ENCODE results near the gene LMBRD2.
"Not testable (repeated sequence)": the region's sequence is repeated elsewhere in the genome, so short reads cannot be mapped to it uniquely, and the experiment has no call there.

Gene LMBRD2

DNA sequence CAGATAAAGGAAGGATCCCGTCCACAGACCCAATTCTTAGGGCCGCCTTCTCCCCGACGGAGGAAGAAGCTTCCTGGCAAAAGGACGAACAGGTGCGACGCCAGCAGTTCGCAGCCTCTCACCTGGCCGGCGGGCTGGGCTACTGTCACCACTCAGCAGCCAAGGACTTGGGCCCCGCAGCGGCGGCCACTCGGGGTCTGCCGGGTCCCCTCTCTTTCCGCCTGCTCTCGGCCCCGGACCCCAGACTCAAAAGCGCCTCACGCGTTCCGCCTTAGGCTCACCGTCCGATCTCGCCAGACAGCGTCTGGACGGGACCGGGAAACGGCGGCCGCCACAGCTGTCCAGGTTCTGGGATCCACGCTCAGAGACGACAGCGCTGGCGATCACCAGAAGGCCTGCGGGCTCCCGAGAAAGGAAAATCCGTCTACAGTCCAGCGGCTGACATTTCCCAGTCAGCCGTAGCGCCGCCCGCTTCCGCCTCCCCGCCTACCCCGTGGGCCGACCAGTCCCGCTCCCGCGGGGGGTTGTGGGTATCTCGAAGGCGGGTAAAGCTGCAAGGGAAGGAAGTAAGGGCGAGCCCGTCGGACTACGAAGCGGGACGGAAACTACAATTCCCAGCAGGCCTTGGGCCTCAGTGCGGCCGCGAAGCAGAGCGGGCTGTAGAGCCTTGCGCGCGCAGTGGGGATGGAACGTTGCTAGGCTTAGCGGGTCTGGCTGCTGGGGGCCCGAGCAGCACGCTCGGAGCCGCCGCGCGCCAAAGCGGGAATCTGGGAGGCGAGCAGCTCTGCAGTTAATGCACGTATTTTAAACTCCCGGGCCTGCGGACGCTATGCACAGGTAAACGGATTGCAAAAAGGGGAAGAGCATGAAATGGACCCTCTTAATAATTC lies at the start of gene LMBRD2, which contains the start of gene SKP2:
TSS of gene LMBRD2 (minus strand) at position 454 of the 890 bp plus-strand sequence. CDS start 8,538 bp downstream, outside the sequence.
TSS of gene SKP2 (plus strand) at position 678 of the 890 bp plus-strand sequence. CDS start at position 830, 152 bp downstream.
- peak; percentile 96 to 97 for DNase-seq (ENCODE audit: low read depth in 2 of 2)

DNA sequence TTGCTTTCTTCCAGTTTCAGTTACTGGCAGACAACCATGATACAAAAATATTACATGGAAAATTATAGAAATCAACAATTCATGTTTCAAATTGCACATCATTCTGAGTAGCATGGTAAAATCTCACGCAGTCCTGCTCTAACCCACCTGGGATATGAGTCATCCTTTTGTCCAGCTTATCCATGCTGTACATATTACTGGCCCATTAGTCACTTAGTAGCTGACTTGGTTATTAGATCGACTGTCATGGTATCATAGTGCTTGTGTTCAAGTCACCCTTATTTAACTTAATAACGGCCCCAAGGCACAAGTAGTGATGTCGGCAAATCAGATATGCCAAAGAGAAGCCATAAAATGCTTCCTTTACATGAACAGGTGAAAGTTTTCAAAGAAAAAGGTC lies 48.8 kb upstream of the LMBRD2 start:
- no peak for DNase-seq (ENCODE audit: low read depth in 2 of 2)

DNA sequence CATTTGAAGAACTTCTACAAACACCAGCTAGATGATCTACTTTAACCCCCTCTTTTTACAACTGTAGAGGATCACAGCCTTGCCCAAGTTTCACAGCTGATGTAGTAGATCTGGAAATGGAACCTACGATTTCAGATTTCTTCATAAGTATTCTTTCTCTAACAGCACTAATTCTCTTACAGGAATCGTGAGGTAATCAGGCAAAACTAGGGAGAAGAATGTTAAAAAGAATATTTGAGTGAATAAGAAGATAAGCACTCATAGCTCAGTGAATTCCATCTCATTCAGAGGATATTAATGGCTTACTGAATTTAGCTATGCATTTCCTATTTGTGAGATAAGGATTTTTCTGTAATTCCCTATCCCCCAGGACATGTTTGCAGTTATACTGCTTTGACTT lies 47.9 kb upstream of the LMBRD2 start:
- no peak for DNase-seq (ENCODE audit: low read depth in 2 of 2)

DNA sequence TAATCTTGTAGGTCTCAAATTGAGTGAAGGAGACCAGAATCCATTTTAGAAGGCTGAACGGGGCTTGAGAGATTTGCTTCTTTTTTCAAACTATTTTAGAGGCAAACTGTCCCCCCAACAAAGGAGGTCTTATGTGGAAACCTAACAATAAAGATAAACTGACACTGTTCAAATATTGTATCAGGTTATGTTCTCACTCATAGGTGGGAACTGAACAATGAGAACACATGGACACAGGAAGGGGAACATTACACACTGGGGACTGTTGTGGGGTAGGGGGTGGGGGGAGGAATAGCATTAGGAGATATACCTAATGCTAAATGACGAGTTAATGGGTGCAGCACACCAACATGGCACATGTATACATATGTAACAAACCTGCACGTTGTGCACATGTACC lies 47.1 kb upstream of the LMBRD2 start:
- not testable (repeated sequence) for DNase-seq (ENCODE audit: low read depth in 2 of 2)

DNA sequence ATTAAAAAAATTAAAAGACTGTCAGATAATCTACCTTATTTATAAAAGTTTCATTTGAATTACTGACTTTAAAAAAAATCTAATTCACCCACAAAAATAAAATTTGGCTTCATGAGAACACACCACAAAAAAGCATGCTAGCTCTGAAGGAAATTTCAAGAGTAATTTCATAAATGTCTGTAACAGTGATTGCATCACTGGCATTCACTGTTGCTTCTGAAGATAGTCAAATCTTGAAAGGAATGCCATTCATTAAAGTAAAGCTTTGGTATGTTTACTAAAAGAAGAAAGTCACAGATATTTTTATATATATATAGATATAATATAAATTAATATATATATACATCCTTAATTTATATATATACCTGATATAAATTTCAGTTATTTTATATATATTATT lies 46.6 kb upstream of the LMBRD2 start:
- DNase-seq (ENCODE audit: low read depth in 2 of 2): no peak

DNA sequence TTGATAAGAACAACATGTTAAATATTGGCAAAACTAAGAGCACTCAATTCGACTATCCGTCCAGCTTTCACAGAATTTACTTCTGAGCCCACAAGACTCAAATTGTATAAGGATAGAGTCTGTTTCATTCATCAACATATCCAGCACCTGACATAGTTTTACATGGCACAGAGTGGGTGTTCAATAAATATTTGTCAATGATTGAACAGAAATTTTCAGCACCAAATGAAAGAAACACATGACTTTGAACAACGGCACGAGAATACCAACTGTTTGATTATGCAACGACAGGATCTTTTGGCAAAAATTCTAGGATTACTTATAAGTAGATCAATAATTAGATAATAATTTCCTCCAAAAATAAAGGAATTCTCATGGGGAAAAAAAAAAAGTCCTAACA lies 42.1 kb upstream of the LMBRD2 start:
- no peak for DNase-seq (ENCODE audit: low read depth in 2 of 2)

DNA sequence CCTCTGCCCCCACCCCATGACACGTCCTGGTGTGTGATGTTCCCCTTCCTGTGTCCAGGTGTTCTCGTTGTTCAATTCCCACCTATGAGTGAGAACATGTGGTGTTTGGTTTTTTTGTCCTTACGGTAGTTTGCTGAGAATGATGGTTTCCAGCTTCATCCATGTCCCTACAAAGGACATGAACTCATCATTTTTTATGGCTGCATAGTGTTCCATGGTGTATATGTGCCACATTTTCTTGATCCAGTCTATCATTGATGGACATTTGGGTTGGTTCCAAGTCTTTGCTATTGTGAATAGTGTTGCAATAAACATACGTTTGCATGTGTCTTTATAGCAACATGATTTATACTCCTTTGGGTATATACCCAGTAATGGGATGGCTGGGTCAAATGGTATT lies 32.7 kb upstream of the LMBRD2 start:
- not testable (repeated sequence) for DNase-seq (ENCODE audit: low read depth in 2 of 2)

DNA sequence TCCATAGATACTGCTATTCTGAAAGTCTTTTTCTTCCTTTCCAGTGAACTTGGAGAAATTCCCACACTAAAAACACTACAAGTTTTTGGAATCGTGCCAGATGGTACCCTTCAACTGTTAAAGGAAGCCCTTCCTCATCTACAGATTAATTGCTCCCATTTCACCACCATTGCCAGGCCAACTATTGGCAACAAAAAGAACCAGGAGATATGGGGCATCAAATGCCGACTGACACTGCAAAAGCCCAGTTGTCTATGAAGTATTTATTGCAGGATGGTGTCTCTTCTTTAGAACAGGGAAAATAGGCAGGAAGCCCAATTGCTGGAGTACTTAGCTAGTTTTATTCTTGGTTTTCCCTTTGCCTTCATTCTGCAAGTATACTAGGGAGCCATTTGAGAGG lies 30.1 kb upstream of the LMBRD2 start:
- DNase-seq (ENCODE audit: low read depth in 2 of 2): no peak

DNA sequence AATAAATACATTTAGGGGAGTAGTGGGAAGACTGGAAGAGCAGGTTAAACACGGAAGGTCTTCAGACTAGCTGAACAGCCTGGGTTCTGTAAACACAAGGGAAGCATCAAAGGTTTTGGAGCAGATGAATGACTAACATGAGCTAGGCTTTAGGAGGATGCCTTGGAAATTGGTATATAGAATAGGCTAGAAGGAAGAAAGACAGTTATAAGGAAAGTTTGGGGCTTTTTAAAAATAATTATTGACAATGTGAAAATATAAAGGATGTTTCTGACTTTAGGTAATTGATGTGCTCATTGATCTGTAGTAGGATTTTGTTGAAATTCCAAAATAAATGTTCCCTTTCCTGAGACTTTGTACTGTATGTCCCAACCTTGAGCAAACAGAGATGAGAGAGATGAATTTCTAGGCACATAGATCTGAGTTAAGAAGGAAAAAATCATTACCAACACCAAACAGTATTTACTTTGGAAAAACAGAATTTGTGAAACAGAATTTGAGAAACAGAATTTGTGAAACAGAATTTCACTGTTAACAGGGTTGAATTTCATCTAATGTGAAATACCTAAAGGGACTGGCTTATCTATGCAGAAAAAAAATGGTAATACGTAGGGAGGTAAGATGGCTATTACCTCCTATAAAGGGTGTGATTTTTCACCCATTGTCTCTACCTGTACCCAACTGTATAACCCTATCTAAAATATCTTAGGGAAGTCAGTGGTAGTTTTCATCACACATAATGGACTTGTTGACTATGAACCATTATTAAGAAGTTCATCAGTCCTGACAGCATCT lies 29.1 kb upstream of the LMBRD2 start:
- DNase-seq (ENCODE audit: low read depth in 2 of 2): no peak

DNA sequence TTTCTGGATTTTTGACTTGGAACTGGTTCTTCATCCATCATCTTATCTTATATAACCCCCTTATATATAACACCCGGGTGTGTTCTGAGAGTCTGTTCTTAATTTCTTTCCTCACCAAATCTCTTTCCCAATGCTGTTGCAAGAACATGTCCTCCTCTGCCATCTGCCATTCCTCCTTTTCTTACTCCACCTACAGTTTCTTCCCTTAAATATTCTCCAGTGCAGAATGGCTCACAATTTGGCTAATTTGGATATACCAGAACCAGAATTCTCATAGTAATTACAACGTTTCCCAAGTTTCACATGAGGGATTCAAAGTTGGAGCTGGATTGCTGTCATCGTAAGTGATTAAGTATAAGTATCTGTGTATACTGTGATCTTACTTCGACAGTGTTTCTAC lies 28.3 kb upstream of the LMBRD2 start:
- no peak for DNase-seq (ENCODE audit: low read depth in 2 of 2)

DNA sequence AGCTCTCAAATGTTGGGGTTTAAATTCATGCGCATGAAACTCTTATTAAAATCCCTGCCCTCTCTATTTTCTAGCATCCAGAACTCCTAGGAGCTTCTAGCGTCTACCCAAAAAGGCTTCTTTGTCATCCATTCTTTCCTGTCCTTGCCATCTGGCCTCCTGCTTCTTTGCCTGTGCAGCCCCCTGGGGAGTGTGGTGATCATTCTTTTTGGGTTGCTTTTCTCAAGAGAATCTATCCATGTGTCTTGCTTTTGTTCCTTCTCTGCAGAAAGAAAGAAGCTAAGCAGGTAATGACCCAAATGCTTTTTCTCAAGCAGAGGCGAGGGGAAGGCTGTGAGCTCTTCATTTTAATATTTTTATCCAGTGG lies 26.8 kb upstream of the LMBRD2 start:
- no peak for DNase-seq (ENCODE audit: low read depth in 2 of 2)

DNA sequence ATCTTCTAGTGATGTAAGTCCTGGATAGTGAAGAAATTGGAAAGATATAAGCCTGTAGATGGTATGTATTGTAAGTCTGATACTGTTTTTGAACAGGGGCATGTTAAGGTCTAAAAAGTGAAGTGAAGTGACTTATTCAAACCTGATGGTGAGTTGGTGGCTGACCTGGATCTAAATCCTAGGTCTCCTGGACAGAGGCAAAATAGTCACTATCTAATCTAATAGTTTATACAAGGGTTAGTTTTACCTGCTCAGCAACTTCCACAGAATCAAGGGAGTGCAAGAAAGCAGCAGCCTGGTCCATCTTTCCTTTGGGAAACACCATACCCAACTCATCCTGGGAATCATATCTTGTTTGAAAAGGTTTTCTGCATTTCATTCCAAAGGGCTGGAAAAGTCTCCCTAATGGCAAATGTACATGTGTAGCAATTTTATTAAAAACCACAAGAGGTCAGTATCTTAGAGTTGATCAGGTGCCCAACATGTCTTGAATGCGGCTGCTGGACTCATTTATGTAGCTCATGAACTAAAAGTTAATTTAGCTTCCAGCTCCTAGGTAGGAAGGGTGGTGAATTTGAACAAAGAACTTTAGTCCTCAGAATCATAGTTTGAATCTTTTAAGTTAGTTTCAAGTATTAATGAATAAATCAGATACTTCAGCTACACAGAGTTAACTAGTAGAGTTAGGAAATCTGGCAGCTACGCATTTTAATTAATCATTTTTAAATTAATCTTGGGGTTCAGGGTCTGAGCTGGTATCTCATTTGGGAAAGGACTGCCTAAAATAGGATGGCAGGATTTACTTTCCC lies 26.2 kb upstream of the LMBRD2 start:
- DNase-seq (ENCODE audit: low read depth in 2 of 2): no peak

DNA sequence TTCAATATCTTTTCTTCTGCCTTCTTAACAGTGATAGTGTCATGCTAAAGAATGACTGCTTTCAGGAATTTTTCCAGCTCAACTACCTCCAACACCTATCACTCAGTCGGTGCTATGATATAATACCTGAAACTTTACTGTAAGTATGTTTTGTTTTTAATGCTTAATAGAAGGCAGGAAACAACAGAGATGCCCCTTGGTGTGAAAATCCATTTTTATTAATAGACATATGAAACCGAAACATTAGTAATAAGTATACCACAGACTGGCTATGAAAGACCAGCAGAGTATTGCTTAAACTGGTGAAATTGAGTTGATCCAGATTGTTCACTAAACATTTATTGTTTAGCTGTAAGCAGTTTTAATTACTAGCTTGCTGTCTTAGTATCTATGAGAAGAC lies 25.5 kb upstream of the LMBRD2 start:
- DNase-seq (ENCODE audit: low read depth in 2 of 2): no peak

DNA sequence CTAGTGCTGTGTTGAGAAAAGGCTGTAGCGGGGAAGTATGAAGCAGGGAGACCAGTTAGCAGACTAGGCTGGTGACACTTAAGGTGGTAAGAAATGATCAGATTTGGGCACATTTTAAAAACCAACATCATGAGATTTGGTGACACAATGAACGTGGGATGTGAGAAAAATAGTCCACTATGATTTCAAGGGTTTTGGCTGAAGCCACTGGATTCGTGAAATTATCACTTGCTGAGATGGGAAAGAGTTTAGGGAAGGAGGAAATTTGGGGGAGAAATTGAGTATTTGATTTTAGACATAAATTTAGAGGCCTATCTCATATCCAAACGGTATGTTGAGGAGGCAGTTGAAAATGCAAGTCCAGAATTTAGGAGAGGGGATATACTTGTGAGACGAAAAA lies 23.4 kb upstream of the LMBRD2 start:
- no peak for DNase-seq (ENCODE audit: low read depth in 2 of 2)

DNA sequence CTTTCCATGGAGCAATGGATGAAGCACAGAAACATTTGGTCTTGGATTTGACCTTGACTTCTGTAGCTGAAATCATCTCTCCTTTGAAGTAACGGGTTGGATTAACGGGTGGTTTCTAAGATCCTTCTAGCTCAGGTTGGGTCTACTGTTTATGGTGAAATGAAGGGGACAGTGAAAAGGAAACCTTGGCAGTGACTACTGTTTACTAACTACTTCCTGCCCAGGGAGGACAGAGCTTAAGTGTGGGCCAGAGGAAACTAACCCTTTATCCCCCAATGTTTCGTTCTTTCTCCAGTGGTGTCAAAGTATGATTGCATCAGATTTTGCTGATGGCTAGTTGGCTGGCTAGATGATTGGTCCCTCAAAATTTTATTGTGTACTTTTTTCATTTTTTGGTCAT lies 22.4 kb upstream of the LMBRD2 start:
- DNase-seq (ENCODE audit: low read depth in 2 of 2): no peak

DNA sequence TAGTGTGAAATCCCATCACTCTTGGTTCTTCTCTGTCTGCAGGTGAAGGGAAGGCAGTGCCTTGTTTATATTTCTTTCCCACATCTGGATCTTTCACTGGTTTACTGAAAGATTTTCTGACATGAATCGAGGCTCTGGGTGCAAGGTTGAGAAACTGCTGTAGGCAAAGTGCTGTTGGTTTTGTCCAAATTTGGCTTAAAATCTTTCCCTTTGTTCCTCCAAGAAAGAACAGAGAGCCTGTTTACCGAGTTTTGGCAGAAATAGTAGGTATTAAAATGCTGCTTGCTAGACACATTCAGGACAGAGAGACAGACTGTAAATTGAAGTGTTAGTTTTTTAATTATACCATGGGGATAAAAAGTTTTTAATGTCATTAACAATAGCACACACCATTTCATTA lies 21.7 kb upstream of the LMBRD2 start:
- DNase-seq (ENCODE audit: low read depth in 2 of 2): no peak

DNA sequence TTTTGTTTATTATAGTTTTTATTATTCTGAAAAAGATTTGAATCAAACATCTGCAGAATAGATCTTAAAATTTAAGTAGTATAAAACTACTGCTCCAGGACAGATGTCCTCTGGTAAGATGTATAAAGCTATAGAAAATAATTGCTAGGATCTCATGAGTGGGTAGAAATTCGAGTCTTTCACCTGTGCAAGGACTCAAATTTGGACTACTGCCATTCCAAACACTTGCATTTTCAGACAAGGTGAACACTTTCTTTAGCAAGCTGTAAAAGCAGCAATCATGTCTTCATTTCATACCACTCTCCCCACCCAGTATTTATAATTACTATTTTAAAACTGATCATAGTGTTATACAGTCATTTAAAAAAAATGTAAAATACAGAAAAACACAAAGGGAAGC lies 20.9 kb upstream of the LMBRD2 start:
- no peak for DNase-seq (ENCODE audit: low read depth in 2 of 2)

DNA sequence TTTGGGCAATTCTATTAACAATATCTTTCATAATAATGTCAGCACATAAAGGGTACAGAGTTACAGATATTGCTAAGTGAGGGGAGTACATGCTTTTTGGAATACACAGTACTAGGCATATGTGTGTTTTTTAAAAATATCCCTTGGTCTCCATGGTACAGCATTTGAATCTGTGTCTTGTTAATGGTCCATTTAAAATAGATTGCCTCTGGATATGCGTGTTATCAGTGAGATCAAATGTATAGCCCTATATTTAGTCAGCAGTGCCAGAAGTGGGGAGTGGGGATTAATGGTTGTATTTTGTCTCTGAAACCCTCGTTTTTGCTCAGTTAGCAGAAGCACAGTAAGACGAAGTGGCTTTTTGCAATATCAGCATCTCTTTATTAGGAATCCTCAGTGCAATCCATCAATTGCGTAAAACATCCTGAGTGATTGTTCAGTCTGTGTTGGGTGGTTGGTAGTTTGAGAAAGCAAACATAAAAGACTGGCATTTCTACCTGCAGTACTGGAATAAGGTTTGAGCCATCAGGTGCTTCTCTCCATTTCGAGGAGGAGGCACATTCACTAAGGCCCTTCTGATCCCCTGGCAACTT lies 19.2 kb upstream of the LMBRD2 start:
- DNase-seq (ENCODE audit: low read depth in 2 of 2): no peak

DNA sequence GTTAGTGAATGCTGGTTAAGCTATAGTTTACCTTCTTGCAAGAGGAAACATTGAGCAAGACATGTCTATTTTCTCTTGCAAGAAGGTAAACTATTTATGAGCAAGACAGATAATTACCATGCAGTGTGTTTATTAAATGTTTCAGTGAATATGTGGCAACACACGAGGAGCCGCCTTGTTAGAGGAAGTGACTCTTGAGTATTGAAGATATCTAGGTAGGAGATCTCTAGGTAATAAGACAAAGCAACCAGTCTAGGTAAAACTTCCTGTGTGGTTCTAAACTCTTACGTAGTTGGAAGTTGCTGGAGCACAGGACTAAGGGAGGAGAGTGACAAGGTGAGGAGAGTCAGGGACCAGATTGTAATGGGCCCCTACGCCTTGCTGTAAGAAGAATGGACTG lies 17.1 kb upstream of the LMBRD2 start:
- DNase-seq (ENCODE audit: low read depth in 2 of 2): no peak

DNA sequence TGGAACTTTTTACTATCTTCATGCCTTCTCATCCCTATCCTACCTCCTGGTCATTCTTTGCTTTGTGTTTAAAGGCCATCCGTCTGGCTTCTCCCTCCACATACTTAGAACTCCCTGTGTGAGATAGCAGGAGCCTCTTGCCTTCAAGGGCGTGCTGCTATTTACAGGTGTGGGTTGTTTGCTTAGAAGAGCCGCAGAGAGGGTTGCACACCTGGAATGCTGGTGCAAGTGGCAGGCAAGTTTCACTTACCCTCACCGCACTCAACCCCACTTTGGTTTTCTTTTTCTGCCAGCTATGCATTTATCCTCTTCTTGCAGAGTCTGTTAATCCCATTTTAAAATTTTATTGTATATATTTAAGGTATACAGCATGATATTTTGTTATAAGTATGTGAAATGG lies 12.8 kb upstream of the LMBRD2 start:
- no peak for DNase-seq (ENCODE audit: low read depth in 2 of 2)

DNA sequence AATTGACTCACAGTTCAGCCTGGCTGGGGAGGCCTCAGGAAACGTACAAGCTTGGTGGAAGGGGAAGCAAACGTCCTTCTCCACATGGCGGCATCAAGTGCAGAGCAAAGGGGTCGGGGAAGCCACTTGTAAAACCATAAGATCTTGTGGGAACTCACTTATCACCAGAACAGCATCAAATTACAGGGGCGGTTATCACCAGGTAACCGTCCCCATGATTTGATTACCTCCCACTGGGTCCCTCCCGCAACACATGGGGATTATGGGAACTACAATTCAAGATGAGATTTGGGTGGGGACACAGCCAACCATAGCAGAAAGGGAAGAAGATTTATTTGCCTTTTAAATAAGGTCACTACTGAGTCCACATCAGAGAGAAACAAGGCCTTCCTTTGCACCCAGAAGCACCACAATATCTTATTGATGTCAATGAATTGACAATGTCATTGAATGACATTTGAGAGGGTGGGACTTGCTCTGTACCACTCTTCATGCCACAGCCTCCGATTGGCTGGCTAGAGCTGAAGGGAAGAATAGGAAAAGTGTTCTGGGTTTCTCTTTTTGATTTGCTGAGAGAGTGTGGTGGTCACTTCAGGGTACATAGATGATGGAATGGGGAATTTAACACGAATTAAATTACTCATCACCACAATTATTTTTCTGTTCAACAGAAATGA lies 11.3 kb upstream of the LMBRD2 start:
- DNase-seq (ENCODE audit: low read depth in 2 of 2): no peak
